ENCODE results near the gene RPL31.
"Not testable (repeated sequence)": the region's sequence is repeated elsewhere in the genome, so short reads cannot be mapped to it uniquely, and the experiment has no call there.

Gene RPL31

GRCh38 chr2:101047075-101047766 lies 45.1 kb downstream of the RPL31 start:
- in situ Hi-C loops (cut with MboI; ENCODE audit: low sequenced_read_pairs) = no loop called here

- in situ Hi-C loops (cut with MboI; ENCODE audit: low sequenced_read_pairs) = no loop called here
Measured at GRCh38 chr2:101047774-101048173, 45.7 kb downstream of the RPL31 start.

- in situ Hi-C loops (cut with MboI; ENCODE audit: low sequenced_read_pairs) = no loop called here
Measured at GRCh38 chr2:101048756-101049155, 46.7 kb downstream of the RPL31 start.

- in situ Hi-C loops (cut with MboI; ENCODE audit: low sequenced_read_pairs) = not testable (repeated sequence)
Measured at GRCh38 chr2:101050886-101051285, 48.8 kb downstream of the RPL31 start.

GRCh38 chr2:101052147-101052546 lies 50.1 kb downstream of the RPL31 start:
- in situ Hi-C loops (cut with MboI; ENCODE audit: low sequenced_read_pairs) = no loop called here

GRCh38 chr2:101053117-101053516 lies 51.0 kb downstream of the RPL31 start:
- in situ Hi-C loops (cut with MboI; ENCODE audit: low sequenced_read_pairs) = no loop called here

Measured in HL-60/S4 (cell line).